ENCODE measurements around the gene NDUFS2.

The NDUFS2 gene

DNA sequence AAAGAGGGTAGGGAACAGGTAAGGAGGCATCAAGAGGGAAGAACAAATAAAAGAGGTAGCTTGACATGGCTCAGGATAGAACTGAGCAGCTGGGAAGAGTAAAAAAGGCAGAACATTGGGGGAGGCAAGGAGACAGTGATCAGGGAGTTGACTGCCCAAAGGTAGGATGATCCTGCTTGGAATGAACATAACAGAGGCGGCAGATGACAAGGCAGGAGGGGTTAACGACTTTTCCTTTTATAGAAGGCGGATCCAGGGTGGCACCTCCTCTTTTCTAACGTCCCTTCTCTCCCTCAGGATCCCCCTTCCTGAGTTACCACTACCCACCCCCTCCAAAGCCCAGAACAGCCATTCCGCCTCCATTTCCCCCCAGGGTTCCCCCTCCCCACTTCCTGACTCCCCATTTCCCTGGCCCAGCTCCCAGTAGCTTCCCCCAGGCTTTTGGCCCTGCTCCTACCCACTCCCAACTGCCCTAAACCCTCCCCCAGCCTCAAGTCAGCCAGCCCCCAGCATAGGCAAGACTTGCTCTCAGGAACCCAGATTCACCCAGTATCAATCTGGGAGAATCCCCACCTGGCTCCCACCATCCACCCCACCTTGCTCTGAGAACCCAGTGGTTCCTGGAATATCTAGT, 2.5 kb upstream of the NDUFS2 start:
- TF ChIP-seq ZNF565 (CRISPR knock-in tag; conservative IDR thresholded peaks at IDR 0.05; ENCODE audit: low read depth), result no peak
- no peak for TF ChIP-seq ISL1 (CRISPR knock-in tag; IDR thresholded peaks at IDR 0.05)
- no peak for TF ChIP-seq TOX (CRISPR knock-in tag; IDR thresholded peaks at IDR 0.05; ENCODE audit: borderline replicate concordance)
- TF ChIP-seq, protein P1, sequence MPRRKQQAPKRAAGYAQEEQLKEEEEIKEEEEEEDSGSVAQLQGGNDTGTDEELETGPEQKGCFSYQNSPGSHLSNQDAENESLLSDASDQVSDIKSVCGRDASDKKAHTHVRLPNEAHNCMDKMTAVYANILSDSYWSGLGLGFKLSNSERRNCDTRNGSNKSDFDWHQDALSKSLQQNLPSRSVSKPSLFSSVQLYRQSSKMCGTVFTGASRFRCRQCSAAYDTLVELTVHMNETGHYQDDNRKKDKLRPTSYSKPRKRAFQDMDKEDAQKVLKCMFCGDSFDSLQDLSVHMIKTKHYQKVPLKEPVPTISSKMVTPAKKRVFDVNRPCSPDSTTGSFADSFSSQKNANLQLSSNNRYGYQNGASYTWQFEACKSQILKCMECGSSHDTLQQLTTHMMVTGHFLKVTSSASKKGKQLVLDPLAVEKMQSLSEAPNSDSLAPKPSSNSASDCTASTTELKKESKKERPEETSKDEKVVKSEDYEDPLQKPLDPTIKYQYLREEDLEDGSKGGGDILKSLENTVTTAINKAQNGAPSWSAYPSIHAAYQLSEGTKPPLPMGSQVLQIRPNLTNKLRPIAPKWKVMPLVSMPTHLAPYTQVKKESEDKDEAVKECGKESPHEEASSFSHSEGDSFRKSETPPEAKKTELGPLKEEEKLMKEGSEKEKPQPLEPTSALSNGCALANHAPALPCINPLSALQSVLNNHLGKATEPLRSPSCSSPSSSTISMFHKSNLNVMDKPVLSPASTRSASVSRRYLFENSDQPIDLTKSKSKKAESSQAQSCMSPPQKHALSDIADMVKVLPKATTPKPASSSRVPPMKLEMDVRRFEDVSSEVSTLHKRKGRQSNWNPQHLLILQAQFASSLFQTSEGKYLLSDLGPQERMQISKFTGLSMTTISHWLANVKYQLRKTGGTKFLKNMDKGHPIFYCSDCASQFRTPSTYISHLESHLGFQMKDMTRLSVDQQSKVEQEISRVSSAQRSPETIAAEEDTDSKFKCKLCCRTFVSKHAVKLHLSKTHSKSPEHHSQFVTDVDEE (CRISPR knock-in tag; IDR thresholded peaks at IDR 0.05), result no peak
- TF ChIP-seq BACH2 (CRISPR knock-in tag; IDR thresholded peaks at IDR 0.05; ENCODE audit: borderline replicate concordance), result no peak
- TF ChIP-seq ESRRG (CRISPR knock-in tag; IDR thresholded peaks at IDR 0.05), result no peak
- TF ChIP-seq ZC3H10 (CRISPR knock-in tag; IDR thresholded peaks at IDR 0.05), result no peak
- no peak for TF ChIP-seq GLIS3 (CRISPR knock-in tag; IDR thresholded peaks at IDR 0.05)
- TF ChIP-seq ZFP30 (CRISPR knock-in tag; IDR thresholded peaks at IDR 0.05), result no peak
- no peak for ATAC-seq

DNA sequence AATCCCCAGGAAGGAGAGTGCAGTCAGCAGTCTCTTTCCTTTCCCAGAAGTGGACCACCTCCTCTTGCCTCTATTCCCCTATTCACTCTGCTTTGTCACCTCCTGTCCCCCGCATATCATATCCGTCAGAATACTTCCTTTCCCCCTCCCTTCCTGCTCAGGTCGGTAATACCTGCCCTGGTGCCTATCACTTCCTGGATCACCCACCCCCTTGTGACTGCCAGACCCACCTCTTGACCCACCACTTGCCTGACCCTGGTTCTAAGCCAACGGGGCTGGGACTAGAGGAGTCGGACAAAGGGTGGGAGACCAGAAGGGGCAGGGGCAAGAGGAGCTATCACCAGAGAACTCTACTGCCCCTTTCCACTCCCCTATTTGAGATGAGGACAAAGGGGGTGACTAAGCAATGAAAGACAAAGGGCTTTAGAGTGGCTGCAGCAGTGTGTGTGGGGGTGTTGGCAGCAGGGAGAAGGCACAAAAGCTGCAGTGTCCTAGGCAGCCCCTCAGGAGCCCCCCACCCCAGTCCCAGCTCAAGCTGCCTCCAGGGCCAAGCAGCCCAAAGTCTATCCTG, 1.7 kb upstream of the NDUFS2 start:
- TF ChIP-seq, protein P2, sequence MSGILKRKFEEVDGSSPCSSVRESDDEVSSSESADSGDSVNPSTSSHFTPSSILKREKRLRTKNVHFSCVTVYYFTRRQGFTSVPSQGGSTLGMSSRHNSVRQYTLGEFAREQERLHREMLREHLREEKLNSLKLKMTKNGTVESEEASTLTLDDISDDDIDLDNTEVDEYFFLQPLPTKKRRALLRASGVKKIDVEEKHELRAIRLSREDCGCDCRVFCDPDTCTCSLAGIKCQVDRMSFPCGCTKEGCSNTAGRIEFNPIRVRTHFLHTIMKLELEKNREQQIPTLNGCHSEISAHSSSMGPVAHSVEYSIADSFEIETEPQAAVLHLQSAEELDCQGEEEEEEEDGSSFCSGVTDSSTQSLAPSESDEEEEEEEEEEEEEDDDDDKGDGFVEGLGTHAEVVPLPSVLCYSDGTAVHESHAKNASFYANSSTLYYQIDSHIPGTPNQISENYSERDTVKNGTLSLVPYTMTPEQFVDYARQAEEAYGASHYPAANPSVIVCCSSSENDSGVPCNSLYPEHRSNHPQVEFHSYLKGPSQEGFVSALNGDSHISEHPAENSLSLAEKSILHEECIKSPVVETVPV (CRISPR knock-in tag; IDR thresholded peaks at IDR 0.05), result no peak
- ATAC-seq, result no peak

DNA sequence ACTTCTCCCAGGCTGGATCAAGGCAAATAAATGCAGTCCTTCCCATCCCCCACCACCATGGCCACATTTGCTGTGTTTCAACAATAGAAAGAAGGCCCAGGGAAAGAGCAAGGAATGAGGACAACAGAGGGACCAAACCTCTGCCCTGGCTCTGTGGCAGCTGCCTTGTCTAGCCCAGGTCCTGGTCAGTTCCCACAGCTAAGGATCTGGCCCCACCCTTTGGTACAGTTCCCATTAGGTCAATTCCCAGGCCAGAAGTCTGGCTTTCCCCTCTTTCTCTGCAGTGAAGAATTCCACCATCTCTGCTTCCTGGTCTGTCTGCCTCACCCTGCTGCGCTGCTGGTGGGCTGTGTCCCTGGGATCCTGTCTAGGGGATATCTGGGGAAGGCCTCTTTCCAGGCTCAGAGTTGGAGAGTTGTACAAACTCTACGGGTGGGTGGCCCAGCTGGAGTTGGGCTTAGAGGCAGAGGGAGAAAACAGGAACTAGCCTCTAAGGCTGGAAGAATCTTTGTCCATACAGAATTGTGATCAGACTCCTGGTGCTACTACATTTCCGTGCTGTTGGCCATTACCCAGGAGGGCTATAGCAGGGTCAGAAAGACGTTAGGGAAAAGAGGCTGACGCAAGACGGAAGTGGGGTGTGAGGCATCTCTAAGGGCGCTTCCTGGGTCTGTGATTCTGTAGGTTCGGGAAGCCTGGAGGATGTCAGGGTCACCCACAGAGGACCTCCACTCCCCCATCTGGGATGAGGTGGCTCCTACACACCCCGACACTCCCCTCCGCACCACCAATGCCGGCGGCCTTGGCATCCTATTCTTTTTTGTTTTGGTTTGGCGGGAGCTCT, 953 bp upstream of the NDUFS2 start:
- TF ChIP-seq, protein P2 (CRISPR knock-in tag; IDR thresholded peaks at IDR 0.05), result no peak
- TF ChIP-seq, protein P3, sequence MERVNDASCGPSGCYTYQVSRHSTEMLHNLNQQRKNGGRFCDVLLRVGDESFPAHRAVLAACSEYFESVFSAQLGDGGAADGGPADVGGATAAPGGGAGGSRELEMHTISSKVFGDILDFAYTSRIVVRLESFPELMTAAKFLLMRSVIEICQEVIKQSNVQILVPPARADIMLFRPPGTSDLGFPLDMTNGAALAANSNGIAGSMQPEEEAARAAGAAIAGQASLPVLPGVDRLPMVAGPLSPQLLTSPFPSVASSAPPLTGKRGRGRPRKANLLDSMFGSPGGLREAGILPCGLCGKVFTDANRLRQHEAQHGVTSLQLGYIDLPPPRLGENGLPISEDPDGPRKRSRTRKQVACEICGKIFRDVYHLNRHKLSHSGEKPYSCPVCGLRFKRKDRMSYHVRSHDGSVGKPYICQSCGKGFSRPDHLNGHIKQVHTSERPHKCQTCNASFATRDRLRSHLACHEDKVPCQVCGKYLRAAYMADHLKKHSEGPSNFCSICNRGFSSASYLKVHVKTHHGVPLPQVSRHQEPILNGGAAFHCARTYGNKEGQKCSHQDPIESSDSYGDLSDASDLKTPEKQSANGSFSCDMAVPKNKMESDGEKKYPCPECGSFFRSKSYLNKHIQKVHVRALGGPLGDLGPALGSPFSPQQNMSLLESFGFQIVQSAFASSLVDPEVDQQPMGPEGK (CRISPR knock-in tag; IDR thresholded peaks at IDR 0.05; ENCODE audit: borderline replicate concordance), result no peak
- TF ChIP-seq RARB (CRISPR knock-in tag; IDR thresholded peaks at IDR 0.05), result no peak
- TF ChIP-seq, protein P1 (CRISPR knock-in tag; IDR thresholded peaks at IDR 0.05), result no peak
- TF ChIP-seq ISL1 (CRISPR knock-in tag; IDR thresholded peaks at IDR 0.05), result no peak
- TF ChIP-seq ZC3H10 (CRISPR knock-in tag; IDR thresholded peaks at IDR 0.05), result no peak
- TF ChIP-seq GLIS3 (CRISPR knock-in tag; IDR thresholded peaks at IDR 0.05), result no peak
- TF ChIP-seq SNAI2 (CRISPR knock-in tag; IDR thresholded peaks at IDR 0.05), result no peak
- no peak for TF ChIP-seq TOX (CRISPR knock-in tag; IDR thresholded peaks at IDR 0.05; ENCODE audit: borderline replicate concordance)
- no peak for TF ChIP-seq ESRRG (CRISPR knock-in tag; IDR thresholded peaks at IDR 0.05)
- TF ChIP-seq, protein P4, sequence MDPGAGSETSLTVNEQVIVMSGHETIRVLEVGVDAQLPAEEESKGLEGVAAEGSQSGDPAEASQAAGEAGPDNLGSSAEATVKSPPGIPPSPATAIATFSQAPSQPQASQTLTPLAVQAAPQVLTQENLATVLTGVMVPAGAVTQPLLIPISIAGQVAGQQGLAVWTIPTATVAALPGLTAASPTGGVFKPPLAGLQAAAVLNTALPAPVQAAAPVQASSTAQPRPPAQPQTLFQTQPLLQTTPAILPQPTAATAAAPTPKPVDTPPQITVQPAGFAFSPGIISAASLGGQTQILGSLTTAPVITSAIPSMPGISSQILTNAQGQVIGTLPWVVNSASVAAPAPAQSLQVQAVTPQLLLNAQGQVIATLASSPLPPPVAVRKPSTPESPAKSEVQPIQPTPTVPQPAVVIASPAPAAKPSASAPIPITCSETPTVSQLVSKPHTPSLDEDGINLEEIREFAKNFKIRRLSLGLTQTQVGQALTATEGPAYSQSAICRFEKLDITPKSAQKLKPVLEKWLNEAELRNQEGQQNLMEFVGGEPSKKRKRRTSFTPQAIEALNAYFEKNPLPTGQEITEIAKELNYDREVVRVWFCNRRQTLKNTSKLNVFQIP (CRISPR knock-in tag; IDR thresholded peaks at IDR 0.05; ENCODE audit: borderline replicate concordance, low read depth), result no peak
- TF ChIP-seq PPARA (CRISPR knock-in tag; IDR thresholded peaks at IDR 0.05; ENCODE audit: borderline replicate concordance), result no peak
- TF ChIP-seq BACH2 (CRISPR knock-in tag; IDR thresholded peaks at IDR 0.05; ENCODE audit: borderline replicate concordance), result no peak

More for the DNA sequence above, 953 bp upstream of the NDUFS2 start:
- ATAC-seq, result no peak

All from SK-N-SH treated with all-trans-retinoic acid at 6 μM for 48 hours (cell line).